ENCODE data around the gene CPN2.

GRCh38 chr3:194321693-194322640 is 29.2 kb downstream of the CPN2 start:
- no peak for TF ChIP-seq POLR2A (IDR thresholded peaks at IDR 0.05)
- TF ChIP-seq EP300 (IDR thresholded peaks at IDR 0.05; ENCODE audit: low read depth) = no peak
- no peak for TF ChIP-seq CTCF (IDR thresholded peaks at IDR 0.05)

Measured in transverse colon (tissue), 3 donors.